Suppressor macrophage (primary cell): ENCODE data around the gene CDHR3.

Experiments used
- DNase-seq, 4 experiments: peaks; one replicate each; pipeline ENCODE4 v3.0.0-alpha.2; 2020 to 2022

Gene CDHR3

DNA sequence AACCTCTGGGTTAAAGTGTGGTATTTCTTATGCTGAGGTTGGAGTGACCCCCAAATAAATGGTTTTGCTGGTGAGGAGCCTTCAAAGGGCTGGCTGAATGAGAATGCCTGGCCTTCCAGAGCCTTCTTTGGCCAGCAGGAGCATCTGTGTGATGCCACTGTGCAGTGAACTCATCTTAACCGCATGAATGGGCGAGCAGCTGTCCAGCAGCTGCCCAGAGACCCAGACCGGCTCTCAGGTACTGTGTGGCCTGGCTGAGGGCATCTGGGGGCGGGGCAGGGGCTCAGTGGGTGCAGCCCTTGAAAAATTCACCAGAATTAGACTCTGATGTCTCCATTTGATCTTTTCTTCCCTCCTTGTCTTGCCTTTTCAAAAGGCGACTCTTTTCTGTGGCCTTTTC is 90.0 kb downstream of the CDHR3 start:
- DNase-seq, result no peak

DNA sequence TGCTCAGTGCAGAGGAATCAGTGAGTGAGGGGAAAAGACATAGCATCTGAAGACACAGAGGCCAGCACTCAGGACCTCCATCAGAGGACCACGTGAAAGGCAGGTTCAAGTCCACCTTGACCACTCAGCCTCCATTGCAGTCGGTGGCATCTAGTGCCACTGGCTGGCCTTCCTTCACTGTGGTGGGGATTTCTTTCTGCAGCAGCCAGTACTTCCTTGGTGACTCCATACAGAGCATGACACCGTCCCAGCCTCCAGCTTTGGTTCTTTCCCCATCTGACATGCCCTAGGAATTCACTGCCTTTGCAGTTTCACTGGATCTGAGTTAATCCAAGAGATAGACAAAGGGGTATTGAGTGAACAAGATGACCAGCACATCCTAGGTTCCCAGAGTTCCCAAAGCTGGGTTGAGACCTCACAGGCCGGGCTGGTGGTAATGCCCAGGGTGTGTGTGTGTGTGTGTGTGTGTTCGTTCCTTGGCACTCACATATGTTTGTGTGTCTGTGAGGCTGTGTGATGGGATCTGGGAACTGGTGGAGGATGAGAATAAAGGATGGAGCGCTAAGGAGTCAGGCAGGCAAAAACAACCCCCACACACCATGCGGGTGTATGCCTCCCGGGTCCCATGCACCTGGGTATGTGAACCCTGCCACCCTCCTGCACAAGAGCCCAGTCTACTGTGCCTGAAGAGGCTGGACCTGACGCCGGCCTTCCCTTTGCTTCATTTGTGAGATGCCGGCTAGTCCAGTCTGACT is 91.3 kb downstream of the CDHR3 start:
- peak in 1 of 4 experiments; percentile 22 for DNase-seq

DNA sequence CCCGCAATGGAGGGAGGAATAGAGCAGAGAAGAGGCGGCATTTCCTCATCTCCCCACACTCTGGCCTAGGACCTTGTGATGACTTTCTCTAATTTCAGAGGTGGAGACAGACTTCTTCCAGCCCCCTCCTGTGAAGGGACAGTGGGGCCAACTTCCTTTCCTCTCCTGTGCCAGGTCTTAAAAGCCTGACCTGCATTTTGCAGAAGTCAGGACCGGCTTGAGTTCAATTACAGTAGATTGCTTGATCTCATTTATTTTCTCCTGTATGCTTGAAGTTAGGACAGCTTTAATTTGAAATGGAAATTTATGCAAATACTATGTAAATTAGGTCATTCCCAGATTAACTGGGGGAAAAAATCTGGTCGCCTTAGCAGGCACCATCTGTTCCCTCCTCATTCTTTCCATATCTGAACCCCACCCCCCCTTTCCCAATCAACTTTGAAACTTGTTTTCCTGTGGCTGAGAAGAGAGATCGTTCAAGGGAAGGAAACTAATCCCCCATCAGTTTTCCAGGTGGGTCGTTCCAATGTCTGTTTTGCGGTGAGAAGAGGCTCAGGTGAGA is 92.0 kb downstream of the CDHR3 start:
- peak in 3 of 4 experiments; percentile 12 to 28 (median 27) for DNase-seq

DNA sequence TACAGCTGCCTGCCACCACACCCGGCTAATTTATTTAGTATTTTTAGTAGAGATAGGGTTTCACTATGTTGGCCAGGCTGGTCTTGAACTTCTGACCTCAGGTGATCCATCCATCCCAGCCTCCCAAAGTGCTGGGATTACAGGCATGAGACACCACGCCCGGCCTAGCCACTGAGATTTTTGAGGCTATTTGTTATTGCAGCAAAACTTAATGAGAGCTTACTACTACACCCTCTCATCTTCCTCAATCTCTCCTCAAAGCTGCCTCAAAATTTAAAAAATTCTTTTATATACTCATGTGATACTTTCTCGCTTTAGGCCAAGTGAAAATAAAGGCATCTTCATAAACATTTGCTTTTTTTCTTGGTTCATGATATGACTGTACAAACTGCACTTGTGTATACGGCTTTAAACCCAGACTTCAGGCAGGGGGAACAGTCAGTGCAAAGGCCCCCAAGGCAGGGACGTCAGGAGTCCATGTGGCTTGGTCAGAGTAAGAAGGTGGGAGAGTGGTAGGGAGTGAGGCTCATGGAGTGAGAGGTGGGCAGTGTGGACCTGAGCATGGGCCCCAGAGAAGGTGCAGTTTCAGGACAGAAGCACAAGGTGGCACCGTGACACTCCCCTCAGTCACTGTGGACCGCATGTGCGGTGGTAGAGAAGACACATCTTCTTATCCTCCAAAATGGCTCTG is 93.6 kb downstream of the CDHR3 start:
- DNase-seq, result peak; percentile 73 to 80 (median 76)

DNA sequence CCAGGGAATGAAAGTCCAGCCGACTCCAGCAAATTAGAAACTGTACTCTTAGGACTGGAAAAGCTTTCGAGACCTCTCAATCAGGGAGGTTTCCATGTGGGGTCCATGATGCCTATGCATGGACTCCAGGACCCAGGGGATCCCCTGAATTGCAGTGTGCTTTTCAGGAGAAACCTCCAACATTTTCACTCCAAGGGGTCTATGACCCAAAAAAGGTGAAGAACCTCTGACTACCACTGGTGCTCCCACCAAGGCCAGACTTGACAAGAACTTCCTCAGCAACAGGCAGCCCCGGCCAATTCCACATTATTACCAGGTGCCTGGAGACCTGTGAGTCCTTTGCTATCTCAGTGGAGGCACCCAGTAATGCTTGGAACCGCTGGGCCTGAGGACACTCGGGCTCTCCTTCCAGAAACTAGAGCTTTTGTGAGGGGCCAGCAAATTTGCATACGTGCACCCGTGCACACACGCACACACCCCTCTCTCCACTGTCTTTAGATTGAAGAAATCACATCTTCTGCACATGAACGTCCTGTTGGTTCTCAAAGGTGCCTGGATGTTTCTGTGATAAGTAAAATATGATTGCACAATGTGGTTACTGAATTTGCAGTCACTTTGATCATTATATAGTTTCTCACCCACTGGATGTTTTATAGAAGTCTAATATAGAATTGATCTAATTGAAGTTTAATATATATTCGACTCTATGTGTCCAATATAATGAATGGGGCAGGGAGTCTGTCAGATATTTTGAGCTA is 94.3 kb downstream of the CDHR3 start:
- no peak for DNase-seq

DNA sequence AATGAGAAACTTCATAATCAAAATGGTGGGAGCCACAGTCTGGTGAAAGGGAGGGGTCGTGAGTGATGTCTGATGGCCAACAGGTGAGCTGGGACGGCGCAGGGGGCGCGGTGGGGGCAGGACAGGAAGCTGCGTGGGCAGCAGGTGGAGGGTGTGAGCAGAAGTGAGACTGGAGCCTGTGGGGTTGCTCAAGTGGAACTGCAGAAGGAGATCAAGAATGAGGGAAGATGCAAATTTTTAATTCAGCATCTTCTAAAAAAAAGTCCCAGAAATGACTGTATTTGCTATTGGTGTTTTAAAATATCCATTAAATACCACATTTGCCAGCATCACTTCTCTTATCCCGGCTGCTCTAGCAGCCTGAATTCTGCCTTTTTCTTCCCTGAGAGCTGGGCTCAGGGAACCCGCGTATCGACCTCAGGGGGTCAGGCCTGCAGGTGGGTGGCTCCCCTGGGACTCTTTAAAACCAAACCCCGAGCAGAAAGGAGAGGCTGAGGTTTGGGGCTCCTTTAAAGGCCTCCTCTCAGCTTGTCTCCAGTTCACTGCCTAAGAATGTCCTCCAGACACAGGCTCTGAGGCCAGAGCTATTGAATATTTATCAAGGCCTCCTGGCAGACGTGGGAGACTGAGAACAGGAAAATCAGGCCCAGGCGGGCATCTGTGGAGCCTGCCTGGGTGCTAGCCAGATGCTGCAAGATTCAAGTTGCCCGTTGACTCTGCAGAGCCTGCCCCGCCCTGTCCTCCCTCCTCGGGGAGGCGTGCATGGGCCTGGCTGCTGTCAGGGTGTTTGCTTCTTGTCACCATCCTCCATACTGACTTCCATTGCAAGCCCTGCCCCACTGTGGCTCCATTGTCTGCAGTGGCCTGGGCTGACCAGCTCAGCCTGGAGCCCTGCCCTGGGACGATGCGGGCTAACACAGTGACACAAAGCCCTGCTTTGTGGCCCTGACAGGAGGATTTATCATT is 95.2 kb downstream of the CDHR3 start:
- no peak for DNase-seq

DNA sequence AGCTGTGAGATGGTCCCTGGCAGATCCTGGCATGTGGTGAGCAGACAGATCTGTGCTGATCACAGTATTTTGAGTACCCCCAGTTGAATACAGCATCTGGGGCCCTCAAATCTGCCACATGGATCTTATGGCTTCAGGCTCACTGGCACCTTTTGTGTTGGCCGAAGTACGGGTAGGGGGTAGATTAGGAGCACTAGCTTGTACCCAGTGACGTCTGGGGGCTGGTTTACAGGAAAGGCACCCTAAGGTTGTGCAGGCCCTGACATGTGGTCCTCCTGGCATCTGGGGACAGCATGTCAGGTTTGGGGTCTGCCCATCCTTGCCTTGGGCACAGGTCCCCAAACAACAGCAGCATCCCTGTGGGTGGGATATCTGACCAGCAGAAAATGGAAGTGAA is 95.9 kb downstream of the CDHR3 start:
- no peak for DNase-seq

DNA sequence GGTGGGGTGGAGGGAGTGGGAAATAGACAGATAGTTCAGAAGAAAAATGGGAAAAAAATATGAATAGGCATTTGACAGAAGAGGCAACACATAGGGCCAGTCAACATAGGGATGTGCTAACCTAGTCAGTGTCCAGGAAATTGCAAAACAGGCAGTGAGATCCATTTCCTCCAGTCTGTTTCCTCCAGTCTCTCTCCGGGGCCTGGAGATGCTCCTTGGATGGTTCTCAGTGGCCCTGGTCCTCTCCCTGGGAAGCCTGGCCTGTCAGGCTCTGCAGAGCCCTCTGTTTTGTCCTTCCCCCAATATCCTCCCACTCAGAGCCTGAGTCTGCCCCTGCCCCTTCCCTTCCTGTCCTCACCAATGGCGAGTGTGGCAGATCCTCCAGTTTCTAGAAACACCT is 96.5 kb downstream of the CDHR3 start:
- peak in 3 of 4 experiments; percentile 35 to 59 (median 54) for DNase-seq

DNA sequence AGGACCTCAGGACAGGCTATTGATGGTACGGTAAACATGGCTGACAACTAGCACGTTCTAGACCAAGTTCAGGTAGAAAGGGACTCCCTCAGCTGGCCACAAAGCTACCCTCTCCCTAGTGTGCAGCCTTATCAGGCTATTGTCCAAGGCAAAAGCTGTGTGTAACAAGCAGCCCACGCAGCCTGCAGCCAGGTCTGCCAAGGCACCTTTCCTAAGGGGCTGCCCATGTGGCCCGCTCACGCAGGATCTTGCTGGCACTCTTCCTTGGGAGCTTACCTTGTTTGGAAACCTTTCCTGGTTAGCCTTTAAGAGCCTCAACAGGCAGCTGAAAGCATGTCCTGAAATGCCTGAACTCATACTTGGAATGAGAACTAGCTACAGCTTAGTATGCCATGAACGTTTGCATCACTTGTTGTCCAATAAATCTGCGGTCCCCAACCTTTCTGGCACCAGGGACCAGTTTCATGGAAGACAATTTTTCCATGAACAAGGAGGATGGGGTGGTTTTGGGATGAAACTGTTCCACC is 97.4 kb downstream of the CDHR3 start:
- DNase-seq, result no peak

DNA sequence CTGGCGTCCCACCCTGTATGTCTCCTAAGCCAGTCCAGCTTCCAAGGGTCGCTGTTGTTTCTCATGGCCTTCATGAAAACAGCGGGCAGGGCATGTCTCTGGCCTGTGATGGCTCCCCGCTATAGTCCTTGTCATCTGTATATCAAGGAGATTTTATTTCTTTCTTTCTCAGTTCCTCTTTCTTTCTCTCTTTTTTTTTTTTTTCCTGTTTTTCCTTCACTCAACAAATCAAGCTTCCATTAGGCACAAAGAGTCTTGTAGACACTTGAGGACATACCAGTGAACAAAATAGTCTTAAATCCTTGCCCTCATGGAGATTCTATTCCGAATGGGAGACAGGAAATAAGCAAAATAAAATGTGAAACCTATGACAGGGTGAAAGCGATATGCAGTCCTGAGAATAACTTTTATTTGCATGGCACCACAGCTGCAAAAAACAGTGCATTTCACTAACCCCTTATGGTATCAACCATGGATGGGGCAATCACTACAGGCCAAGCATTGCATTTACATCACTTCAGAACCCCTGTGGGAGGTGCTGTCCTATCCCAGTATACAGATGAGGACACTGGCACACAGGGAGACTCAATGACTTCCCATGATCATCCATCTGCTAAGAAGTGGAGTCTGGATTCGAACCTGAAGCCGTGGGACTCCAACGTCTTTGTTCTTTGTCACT is 98.4 kb downstream of the CDHR3 start:
- no peak for DNase-seq

DNA sequence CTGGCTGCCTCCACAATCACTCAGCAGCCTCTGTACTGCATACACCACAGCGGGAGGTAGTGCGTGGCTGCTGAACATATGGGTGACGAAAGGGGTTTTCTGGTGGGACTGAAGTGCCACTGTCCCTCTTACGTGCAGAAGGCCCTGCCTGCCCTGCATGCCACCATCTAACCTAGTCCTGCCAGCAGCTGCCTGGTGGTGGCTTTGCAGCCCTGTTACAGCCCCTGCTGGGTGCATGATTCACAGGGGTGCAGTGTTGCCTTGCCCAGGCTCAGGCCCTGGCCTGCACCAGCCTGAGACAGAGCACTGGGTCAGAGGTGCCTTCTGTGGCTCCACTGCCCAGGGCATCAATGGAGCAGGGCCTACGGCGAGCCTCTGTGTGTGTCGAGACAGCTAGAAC is 98.9 kb downstream of the CDHR3 start:
- no peak for DNase-seq

DNA sequence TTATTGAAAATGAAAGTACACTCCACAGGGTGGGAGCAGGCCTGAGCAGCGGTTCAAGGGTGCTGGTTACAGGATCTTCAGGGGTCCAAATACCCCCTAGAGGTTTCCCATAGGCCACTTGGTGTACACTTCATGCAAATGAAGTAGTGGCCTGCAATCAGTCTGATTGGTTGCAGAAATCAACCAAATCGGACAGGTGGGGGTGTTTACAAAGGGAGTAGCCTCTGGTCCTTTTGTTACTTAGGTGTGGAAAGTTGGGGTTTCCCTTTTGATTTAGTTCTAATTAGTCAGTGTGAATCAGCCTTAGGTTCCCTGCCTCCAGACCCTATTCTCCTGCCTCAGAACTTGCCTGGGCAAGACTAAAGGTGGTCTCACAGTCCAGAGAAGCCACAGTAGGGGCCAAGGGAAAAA is 99.5 kb downstream of the CDHR3 start:
- DNase-seq, result no peak

DNA sequence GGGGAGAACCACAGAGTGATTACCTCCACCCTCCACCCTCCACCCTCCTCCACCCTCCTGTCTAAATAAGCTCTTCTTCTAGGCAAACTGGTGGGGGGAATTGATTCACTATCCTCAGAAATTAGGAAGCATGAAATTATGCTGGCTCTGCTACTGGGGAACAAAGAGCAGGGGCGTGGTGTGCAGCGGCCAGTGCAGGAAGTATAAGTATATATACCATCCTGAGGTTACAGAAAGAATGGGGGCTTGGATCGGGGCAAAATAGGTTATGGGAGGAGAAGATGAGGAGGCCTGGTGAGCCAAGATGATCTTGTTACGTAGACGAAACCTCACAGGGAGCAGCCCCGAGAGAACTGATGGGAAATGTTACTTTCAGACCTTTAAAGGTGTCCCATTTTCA is 100.0 kb downstream of the CDHR3 start:
- peak; percentile 28 to 56 (median 46) for DNase-seq

DNA sequence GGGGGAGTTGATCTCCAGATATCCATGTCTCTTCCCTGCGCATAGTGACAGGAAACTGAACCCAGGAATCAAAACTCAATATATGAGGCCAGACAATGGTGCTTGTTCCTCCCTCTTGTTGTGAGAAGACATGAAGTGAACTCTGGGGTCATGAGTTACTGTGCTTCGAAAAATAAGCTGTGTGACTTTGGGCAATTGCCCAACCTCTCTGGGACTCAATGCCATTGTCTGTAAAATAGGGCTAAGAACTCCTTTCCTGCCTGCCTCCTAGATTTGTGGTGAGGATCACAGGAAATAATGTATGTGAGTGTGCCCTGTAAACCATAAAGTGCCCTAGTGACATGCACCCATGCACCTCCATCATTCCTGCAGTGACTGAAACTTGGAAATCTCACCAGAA is 100.6 kb downstream of the CDHR3 start:
- no peak for DNase-seq

DNA sequence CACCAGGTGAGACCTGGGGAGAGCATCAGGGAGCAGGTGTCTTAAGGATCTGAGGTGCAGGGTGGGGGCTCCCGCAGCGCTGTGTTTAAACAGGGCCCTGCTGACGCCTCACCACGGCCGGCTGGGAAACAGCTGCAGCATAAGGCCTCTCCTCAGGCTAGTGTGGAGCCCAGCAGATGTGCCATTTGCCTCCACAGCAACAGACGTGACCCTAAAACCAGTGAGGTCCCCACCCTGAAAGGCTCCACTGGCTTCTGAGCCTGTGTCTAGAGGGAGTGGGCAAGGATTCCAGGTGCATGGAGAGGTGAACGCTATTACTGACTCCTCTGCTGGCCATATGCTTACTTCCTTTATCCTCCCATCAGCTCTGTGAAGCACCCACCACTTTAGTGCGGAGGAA is 101.3 kb downstream of the CDHR3 start:
- no peak for DNase-seq

DNA sequence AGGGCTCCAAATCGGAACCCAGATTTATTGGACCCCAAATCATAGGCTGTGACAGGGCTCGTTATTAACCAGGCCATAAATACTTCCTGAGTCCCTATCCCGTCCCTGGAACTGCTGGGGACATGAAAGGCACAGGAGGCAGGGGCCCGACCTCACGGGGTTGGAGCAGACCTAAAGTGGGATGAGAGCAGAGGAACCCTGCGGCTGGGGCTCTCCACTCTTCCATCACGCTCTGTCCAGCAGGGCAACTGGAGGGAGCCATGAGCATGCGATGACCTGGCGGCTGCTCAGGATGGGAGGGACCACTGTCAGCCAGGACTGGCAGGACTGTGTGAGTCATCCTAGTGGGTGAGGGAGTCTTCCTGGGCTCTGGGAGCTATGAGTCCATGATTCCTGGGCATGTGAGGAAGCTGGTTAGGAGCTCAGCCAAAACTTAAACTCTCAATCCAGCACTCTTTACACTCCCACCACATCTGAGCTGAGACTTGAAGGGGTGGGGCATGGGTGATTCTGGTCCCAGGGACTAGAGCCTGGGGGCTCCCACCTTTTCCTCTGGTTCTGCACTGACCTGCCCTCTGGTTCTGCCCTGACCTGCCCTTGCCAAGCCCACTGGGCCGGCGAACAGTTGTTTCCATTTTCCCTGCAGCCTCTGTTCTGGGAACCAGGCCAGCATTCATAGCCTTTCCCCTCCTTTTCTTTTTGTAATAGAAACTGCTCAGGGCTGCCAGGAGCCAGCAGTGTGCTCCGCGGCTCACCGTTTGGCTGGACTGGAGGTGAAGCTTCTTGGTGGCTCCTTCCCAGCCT is 101.9 kb downstream of the CDHR3 start:
- DNase-seq, result peak in 2 of 4 experiments; percentile 34 to 44

DNA sequence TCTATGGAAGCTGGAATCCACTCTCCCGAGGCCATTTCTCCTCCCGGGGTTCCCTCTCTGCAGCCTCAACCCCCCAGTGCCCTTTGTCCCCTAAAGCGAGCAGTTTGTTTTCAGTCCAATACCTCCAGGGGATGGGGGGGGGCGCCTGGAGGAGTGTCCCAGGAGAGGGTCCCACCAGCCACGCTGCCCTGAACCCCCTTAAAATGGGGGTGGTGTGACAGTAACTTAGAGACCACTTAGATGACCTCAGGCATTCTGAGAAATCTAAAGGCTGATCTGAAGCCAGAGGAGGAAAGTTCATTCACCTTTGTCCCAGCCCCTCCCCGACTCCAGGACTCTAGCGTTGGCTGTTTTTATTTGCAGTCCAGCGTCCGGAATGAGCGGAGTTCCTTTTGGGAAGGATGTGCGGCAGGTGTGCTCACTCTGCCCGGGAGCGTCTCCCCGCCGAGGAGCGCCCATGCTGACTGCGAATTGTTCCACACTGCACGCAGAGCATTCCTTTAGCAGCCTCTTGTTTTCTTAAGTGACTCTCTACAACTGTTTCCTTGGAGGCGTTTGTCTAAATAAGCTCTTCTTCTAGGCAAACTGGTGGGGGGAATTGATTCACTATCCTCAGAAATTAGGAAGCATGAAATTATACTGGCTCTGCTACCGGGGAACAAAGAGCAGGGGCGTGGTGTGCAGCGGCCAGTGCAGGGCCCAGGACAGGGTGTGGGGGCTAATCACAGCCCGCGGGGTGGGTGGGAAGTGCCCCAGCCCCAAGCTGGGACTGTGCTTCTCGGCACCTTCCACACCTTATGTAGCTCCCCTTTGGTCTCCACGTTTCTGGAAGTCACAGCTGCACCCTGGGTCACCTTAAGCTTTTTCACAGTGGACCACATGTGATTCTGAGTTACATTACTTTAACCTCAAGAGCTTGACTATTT is 102.8 kb downstream of the CDHR3 start:
- DNase-seq, result no peak

DNA sequence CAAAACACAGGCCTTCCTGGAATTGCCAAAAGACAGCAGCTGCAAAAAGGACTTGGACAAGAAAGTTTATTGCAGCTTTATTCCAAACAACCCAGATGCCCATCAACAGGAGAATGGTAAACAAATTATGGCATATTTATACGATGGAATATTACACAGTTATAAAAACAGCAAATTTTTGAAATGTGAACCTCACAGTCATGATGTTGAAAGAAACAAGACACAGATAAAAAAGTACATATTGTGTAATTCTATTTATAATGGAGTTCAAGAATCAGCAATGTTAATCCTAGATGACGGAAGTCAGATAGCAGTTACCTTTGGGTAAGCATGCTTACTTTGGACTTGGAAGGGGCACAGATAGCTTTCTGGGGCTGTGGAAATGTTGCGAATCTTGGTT is 104.6 kb downstream of the CDHR3 start:
- no peak for DNase-seq

DNA sequence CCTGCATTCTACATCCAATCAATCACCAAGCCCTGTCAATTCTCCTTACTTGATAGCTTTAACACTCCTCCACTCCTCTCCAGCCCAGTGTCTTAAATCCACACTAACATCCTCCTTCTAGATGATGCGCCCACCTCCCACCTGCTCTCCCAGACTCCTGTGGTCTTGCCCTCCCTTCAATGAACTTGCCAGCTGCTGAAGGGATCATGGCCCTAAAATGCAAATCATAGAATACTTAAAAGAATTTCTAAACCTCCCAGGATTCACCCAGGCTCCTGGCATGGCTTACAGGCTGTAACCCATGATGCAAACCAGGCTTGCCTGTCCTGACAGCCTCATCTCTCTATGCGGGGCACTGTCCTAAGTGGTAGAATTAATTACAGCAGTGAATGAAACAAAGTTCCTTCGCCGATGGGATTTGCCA is 105.5 kb downstream of the CDHR3 start:
- DNase-seq, result no peak
